GM12878 (cell line): ENCODE results near the gene HORMAD1. TPM values are rescaled to one million over a fixed set of nuclear protein-coding genes. Genes with fewer than 3 reads are reported as not detected.
A peak's percentile ranks its signal among the peaks of the same experiment; 100 is the strongest.

Source experiments
- ATAC-seq: fragments of 200-7000 bp; cut with Tn5 transposase; 3 replicates; pipeline ENCODE4 v1.9.1; 2020; ENCODE audit warnings: mild to moderate bottlenecking, moderate library complexity
- BruUV-seq: library from RNA; stranded (reverse); fragments of 400-500 nt; replicated peaks from 2 replicates; lab custom pipeline; 2021; lab: Mats Ljungman, UMichigan
- CTCF ChIA-PET: fragments of 300-600 bp; sonication (Branson Sonifier 250); formaldehyde crosslinking; extraction: SDS; loops from one replicate; lab custom pipeline; 2021; ENCODE audit warnings: inconsistent platforms; lab: Yijun Ruan, JAX
- POLR2A ChIA-PET: fragments of 350-600 bp; formaldehyde crosslinking; extraction: SDS; loops from one replicate; lab custom pipeline; 2021; ENCODE audit warnings: inconsistent platforms; lab: Charles Lee
- RAD21 ChIA-PET: fragments of 300-600 bp; sonication (Branson Sonifier 250); formaldehyde crosslinking; loops from one replicate; lab custom pipeline; 2023; ENCODE audit warnings: antibody characterized with exemption; ENCODE audit not compliant: unreplicated experiment; lab: Charles Lee
- SMC1A ChIA-PET: fragments of 300-600 bp; sonication (Branson Sonifier 250); formaldehyde crosslinking; loops from one replicate; lab custom pipeline; 2023; ENCODE audit not compliant: unreplicated experiment, uncharacterized antibody; lab: Charles Lee
- DNase-seq: peaks from one replicate; pipeline ENCODE4 v3.0.0-alpha.2; 2011; ENCODE audit warnings: low read depth, low spot score
- FAIRE-seq: peaks from 3 replicates; lab custom pipeline; 2011; peaks lifted over from hg19 to GRCh38; lab: Jason Lieb, UNC
- H2AFZ ChIP-seq: 2 replicates; pipeline ENCODE4 v1.6.0; 2011; ENCODE audit warnings: low read depth, low read length, control low read depth; ENCODE audit not compliant: control insufficient read depth
- H3K27ac ChIP-seq: 2 replicates; pipeline ENCODE4 v1.5.1; 2011; ENCODE audit warnings: control low read depth; ENCODE audit not compliant: control insufficient read depth, insufficient read depth
- H3K27me3 ChIP-seq, 2 experiments: replicated peaks in 1 of 2; 2 replicates each; pipeline versions ENCODE4 v1.6.0 to v1.6.1; 2011; ENCODE audit warnings: low read length in 1 of 2; ENCODE audit not compliant: control insufficient read depth in 2 of 2, insufficient read depth in 2 of 2
- H3K36me3 ChIP-seq, 2 experiments: 2 replicates each; pipeline ENCODE4 v1.5.1; 2011; ENCODE audit warnings: low read length in 1 of 2; ENCODE audit not compliant: control insufficient read depth in 2 of 2, insufficient read depth in 2 of 2
- H3K4me1 ChIP-seq: 2 replicates; pipeline ENCODE4 v1.6.1; 2011; ENCODE audit warnings: mild to moderate bottlenecking, low read length, moderate library complexity, mixed read lengths; ENCODE audit not compliant: control insufficient read depth, insufficient read depth
- H3K4me2 ChIP-seq: 2 replicates; pipeline ENCODE4 v1.6.0; 2011; ENCODE audit warnings: control low read depth; ENCODE audit not compliant: control insufficient read depth, insufficient read depth
- H3K4me3 ChIP-seq: fragments of 200-600 bp; sonication (generic); 2 replicates; pipeline ENCODE4 v1.5.1; 2016
- H3K79me2 ChIP-seq: 2 replicates; pipeline ENCODE4 v1.6.0; 2011; ENCODE audit warnings: low read length; ENCODE audit not compliant: control insufficient read depth, insufficient read depth
- H3K9ac ChIP-seq: 2 replicates; pipeline ENCODE4 v1.8.0; 2011; ENCODE audit warnings: low read length, control low read depth, mixed read lengths; ENCODE audit not compliant: control insufficient read depth, insufficient read depth
- H3K9me3 ChIP-seq: replicated peaks from 3 replicates; pipeline ENCODE4 v1.5.1; 2011; ENCODE audit warnings: mild to moderate bottlenecking, low read length; ENCODE audit not compliant: control insufficient read depth, insufficient read depth
- H4K20me1 ChIP-seq: 2 replicates; pipeline ENCODE4 v1.6.0; 2011; ENCODE audit not compliant: control insufficient read depth, insufficient read depth
- ASH2L ChIP-seq: fragments of 300-600, 200-600 bp; sonication (generic); IDR thresholded peaks from 2 replicates; pipeline ENCODE4 v1.6.1; 2017; ENCODE audit warnings: low read depth, mild to moderate bottlenecking, borderline replicate concordance
- ETV6 ChIP-seq, 2 experiments: fragments of 450-650 bp in 1 of 2; IDR thresholded peaks in 1 of 2; conservative IDR thresholded peaks in 1 of 2; 2 replicates each; pipeline ENCODE4 v1.6.1; 2014; ENCODE audit warnings: antibody characterized with exemption in 1 of 2, borderline replicate concordance in 1 of 2, low read depth in 1 of 2, mild to moderate bottlenecking in 1 of 2, moderate library complexity in 1 of 2
- RAD21 ChIP-seq: IDR thresholded peaks from 2 replicates; pipeline ENCODE4 v1.6.1; 2011; ENCODE audit warnings: mild to moderate bottlenecking, low read depth, low read length, moderate library complexity; ENCODE audit not compliant: insufficient read depth
- SRF ChIP-seq, 2 experiments: IDR thresholded peaks; 2 replicates each; pipeline ENCODE4 v1.6.1; 2011; ENCODE audit warnings: low read depth in 2 of 2, low read length in 2 of 2, mild to moderate bottlenecking in 1 of 2, moderate library complexity in 1 of 2
- ZNF207 ChIP-seq: fragments of 450-650 bp; IDR thresholded peaks from 2 replicates; pipeline ENCODE4 v1.6.1; 2014; ENCODE audit warnings: antibody characterized with exemption, mild to moderate bottlenecking, borderline replicate concordance
- WGBS: methylation state at CpG from one replicate; pipeline ENCODE4 v1.1.6; 2016; ENCODE audit warnings: low lambda C conversion rate; ENCODE audit not compliant: insufficient replicate concordance, insufficient coverage; ENCODE audit errors: missing lambda C conversion rate; 5-methylcytosine and 5-hydroxymethylcytosine counted together
- in situ Hi-C: fragments of 300-500 bp; cut with MboI; formaldehyde crosslinking; loops from 9 replicates; pipeline ENCODE4 v1.14.3; 2018; ENCODE audit warnings: mixed read lengths
- intact Hi-C: fragments of 100-400 bp; cut with micrococcal nuclease; formaldehyde crosslinking; loops from one replicate; pipeline ENCODE4 v1.14.2; 2022; ENCODE audit not compliant: unreplicated experiment
- polyA plus RNA-seq, 11 experiments: library from polyadenylated mRNA; depleted of rRNA in 4 of 11; unstranded in 6 of 11; stranded (reverse) in 5 of 11; fragments of >200 nt; fragmentation: Nextera tagmentation in 4 of 11; fragmentation: Illumina TruSeq in 1 of 11; extraction: Ambion mirVana in 4 of 11; extraction: Trizol in 1 of 11; gene quantifications; 1 replicate in 1 of 11; 2 replicates in 10 of 11; pipeline versions ENCODE4 v1.2.1 to v1.2.3, GENCODE V29; 2011 to 2016; ENCODE audit warnings: inconsistent platforms in 2 of 11, missing spikeins in 2 of 11, low read depth in 1 of 11
- total RNA-seq, 4 experiments: library from RNA; depleted of rRNA in 3 of 4; stranded (reverse); fragments of >200 nt in 3 of 4; fragmentation: Illumina TruSeq in 1 of 4; extraction: Trizol in 1 of 4; gene quantifications; 2 replicates each; pipeline versions ENCODE4 v1.2.1 to v1.2.3, GENCODE V29; 2013 to 2021
- TF ChIP-seq, protein P1 (sequence below): fragments of 450-650 bp; formaldehyde crosslinking; IDR thresholded peaks from 2 replicates; pipeline ENCODE4 v1.4.0; 2022; ENCODE audit warnings: mild to moderate bottlenecking, moderate library complexity
- TF ChIP-seq, protein P2 (sequence below): fragments of 150-350 bp; IDR thresholded peaks from 2 replicates; pipeline ENCODE4 v1.6.1; 2014; ENCODE audit warnings: mild to moderate bottlenecking, low read depth, low read length

HORMAD1 gene
- total and polyA plus RNA-seq, 10 of the 15 experiments (the other 5 are each of a cell fraction or from before 2014, with no cell fraction given): 0.08 to 0.22 (median 0.20) TPM; not detected in 6

DNA sequence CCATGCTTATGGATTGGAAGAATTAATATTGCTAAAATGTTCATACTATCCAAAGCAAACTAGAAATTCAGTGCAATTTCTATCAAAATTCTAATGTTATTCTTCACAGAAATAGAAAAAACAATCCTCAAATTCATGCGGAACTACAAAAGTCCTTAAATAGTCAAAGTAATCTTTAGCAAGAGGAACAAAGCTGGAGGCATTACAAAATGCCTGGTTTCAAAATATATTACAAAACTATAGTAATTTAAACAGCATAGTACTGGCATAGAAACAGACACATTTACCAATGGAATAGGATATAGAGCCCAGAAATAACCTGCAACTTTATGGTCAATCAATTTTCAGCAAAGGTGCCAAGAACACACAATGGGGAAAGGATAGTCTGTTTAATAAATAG lies 41.1 kb upstream of the HORMAD1 start (continued):
- TF ChIP-seq, protein P1, sequence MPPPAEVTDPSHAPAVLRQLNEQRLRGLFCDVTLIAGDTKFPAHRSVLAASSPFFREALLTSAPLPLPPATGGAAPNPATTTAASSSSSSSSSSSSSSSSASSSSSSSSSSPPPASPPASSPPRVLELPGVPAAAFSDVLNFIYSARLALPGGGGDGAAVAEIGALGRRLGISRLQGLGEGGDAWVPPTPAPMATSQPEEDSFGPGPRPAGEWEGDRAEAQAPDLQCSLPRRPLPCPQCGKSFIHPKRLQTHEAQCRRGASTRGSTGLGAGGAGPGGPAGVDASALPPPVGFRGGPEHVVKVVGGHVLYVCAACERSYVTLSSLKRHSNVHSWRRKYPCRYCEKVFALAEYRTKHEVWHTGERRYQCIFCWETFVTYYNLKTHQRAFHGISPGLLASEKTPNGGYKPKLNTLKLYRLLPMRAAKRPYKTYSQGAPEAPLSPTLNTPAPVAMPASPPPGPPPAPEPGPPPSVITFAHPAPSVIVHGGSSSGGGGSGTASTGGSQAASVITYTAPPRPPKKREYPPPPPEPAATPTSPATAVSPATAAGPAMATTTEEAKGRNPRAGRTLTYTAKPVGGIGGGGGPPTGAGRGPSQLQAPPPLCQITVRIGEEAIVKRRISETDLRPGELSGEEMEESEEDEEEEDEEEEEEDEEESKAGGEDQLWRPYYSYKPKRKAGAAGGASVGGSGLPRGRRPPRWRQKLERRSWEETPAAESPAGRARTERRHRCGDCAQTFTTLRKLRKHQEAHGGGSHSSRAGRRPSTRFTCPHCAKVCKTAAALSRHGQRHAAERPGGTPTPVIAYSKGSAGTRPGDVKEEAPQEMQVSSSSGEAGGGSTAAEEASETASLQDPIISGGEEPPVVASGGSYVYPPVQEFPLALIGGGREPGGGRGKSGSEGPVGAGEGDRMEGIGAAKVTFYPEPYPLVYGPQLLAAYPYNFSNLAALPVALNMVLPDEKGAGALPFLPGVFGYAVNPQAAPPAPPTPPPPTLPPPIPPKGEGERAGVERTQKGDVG (CRISPR knock-in tag): no peak
- TF ChIP-seq ZNF207 (no peak), ASH2L (no peak), ETV6 (conservative IDR thresholded peaks at IDR 0.05 in 1 of 2, IDR thresholded peaks at IDR 0.05 in 1 of 2; ENCODE audit: borderline replicate concordance in 1 of 2, low read depth in 1 of 2) (no peak)

DNA sequence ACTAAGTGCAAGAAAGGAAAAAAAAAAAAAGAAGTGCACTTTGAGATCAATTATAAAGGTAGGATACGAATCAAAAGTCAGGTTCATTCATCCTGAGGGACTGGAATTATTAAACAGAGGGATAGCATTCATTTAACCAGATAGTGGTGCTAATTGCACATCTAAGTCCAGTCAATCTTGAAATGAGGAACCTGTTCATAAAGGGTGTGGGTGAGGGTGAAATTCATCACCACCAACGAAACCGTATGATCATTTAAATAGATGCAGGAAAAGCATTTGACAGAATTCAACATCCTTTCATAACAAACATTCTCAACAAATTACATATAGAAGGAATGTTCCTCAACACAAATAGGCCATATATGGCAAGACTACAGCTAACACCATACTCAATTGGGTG lies 39.3 kb upstream of the HORMAD1 start:
- ATAC-seq (no peak), FAIRE-seq (no peak), DNase-seq (no peak)
- peaks cover 5% of the 10 kb centered on the region; the same call in 2 of the 3 replicates for H3K9me3 ChIP-seq
- intact Hi-C loops (loop anchor here (5.0 to 10.0 kb wide), 5 partner anchors 52 to 215 kb away; partner anchors contain the start of genes ARNT, CERS2 and ENSA), in situ Hi-C loops (no loop called here)
- CTCF ChIA-PET: interaction anchor here (1.4 kb wide), 1 partner anchor 162 kb away, joined by 4 read pairs; no protein-coding TSS in a partner anchor
- no TSS peak for BruUV-seq
- no peaks in the 10 kb centered on the region for H3K27me3 ChIP-seq
- no peak overlapping the region for H3K4me3 ChIP-seq
- TF ChIP-seq SRF (IDR thresholded peaks at IDR 0.05; ENCODE audit: low read depth in 2 of 2, low read length in 2 of 2): 0 out of 4 replicates have a peak, but pooled peaks of 1 of the 2 experiments have one; percentile 14
- TF ChIP-seq, protein P2, sequence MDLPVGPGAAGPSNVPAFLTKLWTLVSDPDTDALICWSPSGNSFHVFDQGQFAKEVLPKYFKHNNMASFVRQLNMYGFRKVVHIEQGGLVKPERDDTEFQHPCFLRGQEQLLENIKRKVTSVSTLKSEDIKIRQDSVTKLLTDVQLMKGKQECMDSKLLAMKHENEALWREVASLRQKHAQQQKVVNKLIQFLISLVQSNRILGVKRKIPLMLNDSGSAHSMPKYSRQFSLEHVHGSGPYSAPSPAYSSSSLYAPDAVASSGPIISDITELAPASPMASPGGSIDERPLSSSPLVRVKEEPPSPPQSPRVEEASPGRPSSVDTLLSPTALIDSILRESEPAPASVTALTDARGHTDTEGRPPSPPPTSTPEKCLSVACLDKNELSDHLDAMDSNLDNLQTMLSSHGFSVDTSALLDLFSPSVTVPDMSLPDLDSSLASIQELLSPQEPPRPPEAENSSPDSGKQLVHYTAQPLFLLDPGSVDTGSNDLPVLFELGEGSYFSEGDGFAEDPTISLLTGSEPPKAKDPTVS: no peak
- 0 out of 2 replicates have a peak, but pooled peaks have one; percentile 20 for TF ChIP-seq RAD21
- WGBS: 88% methylated on average over 3 of the region's 3 CpGs
- H3K4me2 ChIP-seq: 0 out of 2 replicates have a peak overlapping the region, but pooled peaks have one; percentile 28
- no peaks in the 10 kb centered on the region; the same call in 1 of the 2 replicates for H4K20me1 ChIP-seq
- H3K79me2 ChIP-seq: peaks cover 42% of the 10 kb centered on the region
- H2AFZ ChIP-seq: no peak overlapping the region
- RAD21 ChIA-PET: interaction anchor here (1.2 kb wide), 1 partner anchor 163 kb away, joined by 3 read pairs; no protein-coding TSS in a partner anchor
- no peak overlapping the region for H3K27ac ChIP-seq
- SMC1A ChIA-PET: interaction anchor here (1.3 kb wide), 1 partner anchor 11 kb away, joined by 5 read pairs; no protein-coding TSS in a partner anchor
- H3K36me3 ChIP-seq: peaks cover 1 to 20% of the 10 kb centered on the region in 2 experiments
- H3K4me1 ChIP-seq: peaks cover 6% of the 10 kb centered on the region
- no peak overlapping the region for H3K9ac ChIP-seq
- POLR2A ChIA-PET: interaction anchor here (0.6 kb wide), 1 partner anchor 27 kb away, joined by 3 read pairs; no protein-coding TSS in a partner anchor
